IMR-90 (cell line): ENCODE measurements around the gene FDXR. TPM values are rescaled to one million over a fixed set of nuclear protein-coding genes. Genes with fewer than 3 reads are reported as not detected.

Experiments
- ATAC-seq: fragments of 200-7000 bp; cut with Tn5 transposase; 2 replicates; pipeline ENCODE4 v1.9.1; 2020; ENCODE audit warnings: low read depth, mild to moderate bottlenecking, moderate library complexity
- BruUV-seq: library from RNA; stranded (reverse); fragments of 400-500 nt; replicated peaks from 2 replicates; lab custom pipeline; 2021; lab: Mats Ljungman, UMichigan
- CTCF ChIA-PET: fragments of 300-600 bp; formaldehyde crosslinking; extraction: SDS; loops from one replicate; lab custom pipeline; 2021; ENCODE audit warnings: antibody characterized with exemption; lab: Yijun Ruan, JAX
- POLR2A ChIA-PET: fragments of 300-600 bp; sonication (Branson Sonifier 250); formaldehyde crosslinking; loops from one replicate; lab custom pipeline; 2022; ENCODE audit warnings: antibody characterized with exemption; ENCODE audit not compliant: unreplicated experiment; lab: Charles Lee
- DNase-seq: peaks from one replicate; pipeline ENCODE4 v3.0.0; 2013
- H2AFZ ChIP-seq: replicated peaks from 2 replicates; pipeline ENCODE3; 2013; ENCODE audit warnings: low read length, mild to moderate bottlenecking; ENCODE audit not compliant: poor library complexity
- H2AK5ac ChIP-seq: 2 replicates; pipeline ENCODE4 v1.6.1; 2013; ENCODE audit warnings: low read depth, low read length, inconsistent platforms
- H2AK9ac ChIP-seq: replicated peaks from 2 replicates; pipeline ENCODE3; 2013; ENCODE audit warnings: mild to moderate bottlenecking, low read depth, low read length, moderate library complexity; ENCODE audit not compliant: poor library complexity
- H2BK120ac ChIP-seq: 2 replicates; pipeline ENCODE4 v1.6.1; 2013; ENCODE audit warnings: low read depth, low read length, inconsistent platforms
- H2BK15ac ChIP-seq: 3 replicates; pipeline ENCODE4 v1.6.1; 2013; ENCODE audit warnings: low read depth, low read length, inconsistent platforms
- H2BK20ac ChIP-seq: 2 replicates; pipeline ENCODE4 v1.6.1; 2013; ENCODE audit warnings: low read depth, mild to moderate bottlenecking, inconsistent platforms, low read length, moderate library complexity
- H2BK5ac ChIP-seq: 2 replicates; pipeline ENCODE4 v1.6.1; 2013; ENCODE audit warnings: mild to moderate bottlenecking, low read depth, low read length, inconsistent platforms; ENCODE audit not compliant: poor library complexity, severe bottlenecking
- H3K14ac ChIP-seq: replicated peaks from 2 replicates; pipeline ENCODE4 v1.6.1; 2013; ENCODE audit warnings: low read depth, low read length, inconsistent platforms
- H3K18ac ChIP-seq: 2 replicates; pipeline ENCODE4 v1.6.1; 2013; ENCODE audit warnings: low read depth, low read length, control low read depth
- H3K23ac ChIP-seq: 2 replicates; pipeline ENCODE4 v1.6.1; 2013; ENCODE audit warnings: low read depth, low read length, inconsistent platforms
- H3K27ac ChIP-seq: 2 replicates; pipeline ENCODE4 v1.5.1; 2013; ENCODE audit warnings: mild to moderate bottlenecking, control low read depth, low read length; ENCODE audit not compliant: insufficient read depth
- H3K27me3 ChIP-seq: 2 replicates; pipeline ENCODE4 v1.6.1; 2013; ENCODE audit warnings: low read length; ENCODE audit not compliant: control insufficient read depth, insufficient read depth
- H3K36me3 ChIP-seq: 2 replicates; pipeline ENCODE4 v1.6.1; 2013; ENCODE audit warnings: low read length, mixed read lengths; ENCODE audit not compliant: control insufficient read depth, insufficient read depth
- H3K4ac ChIP-seq: 2 replicates; pipeline ENCODE4 v1.6.1; 2013; ENCODE audit warnings: low read depth, low read length, inconsistent platforms
- H3K4me1 ChIP-seq: 2 replicates; pipeline ENCODE4 v1.6.1; 2013; ENCODE audit warnings: low read length, mixed read lengths; ENCODE audit not compliant: control insufficient read depth, insufficient read depth
- H3K4me2 ChIP-seq: 2 replicates; pipeline ENCODE4 v1.6.1; 2013; ENCODE audit warnings: low read depth, mild to moderate bottlenecking, control low read depth, low read length, moderate library complexity
- H3K4me3 ChIP-seq: 2 replicates; pipeline ENCODE4 v1.5.1; 2013; ENCODE audit warnings: low read depth, mild to moderate bottlenecking, control low read depth, low read length, moderate library complexity; ENCODE audit not compliant: insufficient read depth
- H3K56ac ChIP-seq: 2 replicates; pipeline ENCODE4 v1.6.1; 2013; ENCODE audit warnings: low read length, inconsistent platforms; ENCODE audit not compliant: insufficient read depth; ENCODE audit errors: extremely low read depth
- H3K79me1 ChIP-seq, 2 experiments: 2 replicates each; pipeline ENCODE4 v1.6.1; 2013; ENCODE audit warnings: low read length in 2 of 2, inconsistent platforms in 1 of 2, low read depth in 1 of 2
- H3K9ac ChIP-seq: 2 replicates; pipeline ENCODE4 v1.6.1; 2013; ENCODE audit warnings: low read depth, low read length, control low read depth
- H3K9me1 ChIP-seq: 2 replicates; pipeline ENCODE4 v1.6.1; 2013; ENCODE audit warnings: low read length, inconsistent platforms; ENCODE audit not compliant: insufficient read depth
- H3K9me3 ChIP-seq: 2 replicates; pipeline ENCODE4 v1.6.1; 2013; ENCODE audit warnings: low read length; ENCODE audit not compliant: control insufficient read depth, insufficient read depth
- H4K20me1 ChIP-seq: 2 replicates; pipeline ENCODE4 v1.6.1; 2013; ENCODE audit warnings: low read length, inconsistent platforms; ENCODE audit not compliant: insufficient read depth
- H4K5ac ChIP-seq: 2 replicates; pipeline ENCODE4 v1.6.1; 2013; ENCODE audit warnings: mild to moderate bottlenecking, low read depth, low read length, control low read depth
- H4K8ac ChIP-seq, 2 experiments: 2 replicates each; pipeline ENCODE4 v1.6.1; 2013; ENCODE audit warnings: low read depth in 2 of 2, low read length in 2 of 2, control low read depth in 1 of 2, inconsistent platforms in 1 of 2
- H4K91ac ChIP-seq: 2 replicates; pipeline ENCODE4 v1.6.1; 2013; ENCODE audit warnings: low read depth, low read length, inconsistent platforms; ENCODE audit not compliant: insufficient read depth
- MAFK ChIP-seq: IDR thresholded peaks from 2 replicates; pipeline ENCODE4 v1.6.1; 2012; ENCODE audit warnings: low read depth, low read length, improper control_type of control experiment
- MXI1 ChIP-seq: IDR thresholded peaks from 2 replicates; pipeline ENCODE4 v1.6.1; 2012; ENCODE audit warnings: low read depth, mild to moderate bottlenecking, low read length, moderate library complexity, borderline replicate concordance
- RAD21 ChIP-seq: IDR thresholded peaks from 2 replicates; pipeline ENCODE4 v1.6.1; 2012; ENCODE audit warnings: low read length, improper control_type of control experiment
- SMC3 ChIP-seq: fragments of 150-350 bp; IDR thresholded peaks from 2 replicates; pipeline ENCODE4 v1.6.1; 2016; ENCODE audit warnings: low read depth, mild to moderate bottlenecking, antibody characterized with exemption, low read length, moderate library complexity
- WGBS, 2 experiments: methylation state at CpG; one replicate each; pipeline versions ENCODE4 v1.1.5 to v1.1.7; 2013; ENCODE audit warnings: missing lambda C conversion rate in 2 of 2; ENCODE audit not compliant: insufficient read length in 1 of 2; ENCODE audit errors: extremely low coverage in 2 of 2; 5-methylcytosine and 5-hydroxymethylcytosine counted together
- dilution Hi-C: fragments of 300-500 bp; cut with HindIII; formaldehyde crosslinking; loops from one replicate; pipeline ENCODE4 v1.14.3; 2018; ENCODE audit warnings: low sequenced_read_pairs; ENCODE audit not compliant: unreplicated experiment
- in situ Hi-C: fragments of 300-500 bp; cut with MboI; formaldehyde crosslinking; loops from 3 replicates; pipeline ENCODE4 v1.14.3; 2019; ENCODE audit warnings: low sequenced_read_pairs, inconsistent platforms, mixed read lengths
- intact Hi-C: fragments of 100-400 bp; cut with micrococcal nuclease; formaldehyde crosslinking; loops from 2 replicates; pipeline ENCODE4 v1.10.0; 2022
- polyA plus RNA-seq, 3 experiments: library from polyadenylated mRNA; depleted of rRNA; stranded (reverse); fragments of >200 nt; gene quantifications; 2 replicates each; pipeline ENCODE4 v1.2.3, GENCODE V29; 2012; ENCODE audit warnings: low replicate concordance in 1 of 3
- total RNA-seq: library from RNA; depleted of rRNA; stranded (reverse); fragments of >200 nt; gene quantifications from 2 replicates; pipeline ENCODE4 v1.2.3, GENCODE V29; 2012
- TF ChIP-seq, protein P1 (sequence below): fragments of 150-350 bp; IDR thresholded peaks from 2 replicates; pipeline ENCODE4 v1.6.1; 2017; ENCODE audit warnings: mild to moderate bottlenecking, antibody characterized with exemption, low read length, low read depth

FDXR gene
- total and polyA plus RNA-seq, 2 of the 4 experiments (the other 2 are of a cell fraction) = 12.4 to 18.6 TPM

- TF ChIP-seq MAFK = no peak
These were observed 35.9 kb downstream of the FDXR start (continued) for GRCh38 chr17:74836691-74837467.

GRCh38 chr17:74836191-74836590 is 36.6 kb downstream of the FDXR start:
- Histone ChIP-seq H4K20me1 (no peaks in the 10 kb centered on the region; the same call in 1 of the 2 replicates), H4K5ac (no peak overlapping the region), H3K79me1 (no peaks in the 10 kb centered on the region), H2AK5ac (no peak overlapping the region), H3K4me1 (peaks cover 9% of the 10 kb centered on the region), H2AFZ (no peak overlapping the region), H3K9ac (no peak overlapping the region), H3K4me3 (no peak overlapping the region), H4K8ac (no peak overlapping the region), H3K36me3 (peaks cover 7% of the 10 kb centered on the region), H2BK15ac (no peak overlapping the region), H4K91ac (no peak overlapping the region), H3K56ac (no peak overlapping the region), H2BK20ac (no peak overlapping the region), H3K27me3 (no peaks in the 10 kb centered on the region), H3K27ac (no peak overlapping the region), H3K4me2 (no peak overlapping the region), H2BK120ac (no peak overlapping the region), H3K9me1 (peaks cover 4% of the 10 kb centered on the region; the same call in 1 of the 2 replicates), H3K9me3 (no peaks in the 10 kb centered on the region), H3K18ac (no peak overlapping the region), H2AK9ac (peak overlapping the region; percentile 61), H2BK5ac (no peak overlapping the region), H3K4ac (no peak overlapping the region), H3K14ac (no peak overlapping the region), H3K23ac (no peak overlapping the region)
- CTCF ChIA-PET = no interaction called here
- no TSS peak for BruUV-seq
- intact Hi-C loops (no loop called here), in situ Hi-C loops (no loop called here), dilution Hi-C loops (no loop called here)
- no peak for ATAC-seq
- no peak for TF ChIP-seq MXI1
- no peak for TF ChIP-seq MAFK
- TF ChIP-seq, protein P1, sequence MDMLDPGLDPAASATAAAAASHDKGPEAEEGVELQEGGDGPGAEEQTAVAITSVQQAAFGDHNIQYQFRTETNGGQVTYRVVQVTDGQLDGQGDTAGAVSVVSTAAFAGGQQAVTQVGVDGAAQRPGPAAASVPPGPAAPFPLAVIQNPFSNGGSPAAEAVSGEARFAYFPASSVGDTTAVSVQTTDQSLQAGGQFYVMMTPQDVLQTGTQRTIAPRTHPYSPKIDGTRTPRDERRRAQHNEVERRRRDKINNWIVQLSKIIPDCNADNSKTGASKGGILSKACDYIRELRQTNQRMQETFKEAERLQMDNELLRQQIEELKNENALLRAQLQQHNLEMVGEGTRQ = no peak
- no peak for TF ChIP-seq RAD21
- TF ChIP-seq SMC3 = no peak
- POLR2A ChIA-PET = no interaction called here
- DNase-seq = no peak
- WGBS, 2 experiments = 93% methylated on average over 23 of the region's 26 CpGs; no CpG with 5 or more reads in 1 of the 2 experiments
